HG03060 (cell line): ENCODE measurements around the gene NPAS1.
"Not testable (repeated sequence)": the region's sequence is repeated elsewhere in the genome, so short reads cannot be mapped to it uniquely, and the experiment has no call there.

ENCODE experiments used
- ATAC-seq: cut with Tn5 transposase; IDR thresholded peaks from one replicate; pipeline ENCODE4 v1.9.1; 2021; ENCODE audit warnings: low read depth, moderate number of reproducible peaks; ENCODE audit not compliant: unreplicated experiment

NPAS1 gene

DNA sequence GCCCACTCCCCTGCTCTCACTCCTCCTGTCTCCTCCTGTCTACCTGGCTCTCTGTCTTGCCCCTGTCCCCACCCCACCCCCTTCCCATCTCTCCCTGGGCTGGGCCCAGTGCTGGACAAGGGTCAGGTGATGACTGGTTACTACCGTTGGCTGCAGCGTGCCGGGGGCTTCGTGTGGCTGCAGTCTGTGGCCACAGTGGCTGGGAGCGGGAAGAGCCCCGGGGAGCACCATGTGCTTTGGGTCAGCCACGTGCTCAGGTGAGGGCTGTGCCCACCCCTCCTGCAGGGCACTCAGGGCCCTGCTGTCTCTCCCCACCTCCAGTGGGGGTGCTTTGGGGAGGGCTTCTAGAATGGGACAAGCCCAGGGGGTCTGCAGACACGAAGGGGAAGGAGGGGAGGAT is 21.2 kb downstream of the NPAS1 start:
- no peak for ATAC-seq

DNA sequence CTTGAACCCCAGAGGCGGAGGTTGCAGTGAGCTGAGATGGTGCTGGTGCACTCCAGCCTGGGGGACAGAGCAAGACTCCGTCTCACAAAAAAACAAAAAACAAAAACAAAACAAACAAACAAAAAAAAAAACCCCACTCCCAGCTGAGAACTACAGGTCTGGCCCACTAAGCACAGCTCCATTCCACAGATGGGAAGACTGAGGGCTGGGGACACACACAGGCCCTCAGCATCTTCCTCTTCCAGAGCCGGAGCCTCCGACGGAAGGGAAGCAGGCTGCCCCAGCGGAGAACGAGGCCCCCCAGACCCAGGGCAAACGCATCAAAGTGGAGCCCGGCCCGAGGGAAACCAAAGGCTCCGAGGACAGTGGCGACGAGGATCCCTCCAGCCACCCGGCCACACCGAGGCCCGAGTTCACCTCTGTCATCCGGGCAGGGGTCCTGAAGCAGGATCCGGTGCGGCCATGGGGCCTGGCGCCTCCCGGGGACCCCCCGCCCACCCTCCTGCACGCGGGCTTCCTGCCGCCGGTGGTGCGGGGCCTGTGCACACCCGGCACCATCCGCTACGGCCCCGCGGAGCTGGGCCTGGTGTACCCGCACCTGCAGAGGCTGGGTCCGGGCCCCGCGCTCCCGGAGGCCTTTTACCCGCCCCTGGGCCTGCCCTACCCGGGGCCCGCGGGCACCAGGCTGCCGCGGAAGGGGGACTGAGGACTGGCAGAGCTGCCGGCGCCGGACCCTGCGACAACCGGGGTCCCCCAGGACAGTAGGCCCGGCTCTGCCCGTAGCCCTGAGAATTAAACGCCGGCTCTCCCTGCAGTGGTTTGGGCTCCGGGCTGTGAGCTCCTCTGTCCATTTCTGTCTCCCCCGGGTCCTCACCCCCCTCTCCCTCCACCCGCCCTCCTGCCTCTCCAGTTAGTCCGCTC is 25.6 kb downstream of the NPAS1 start:
- no peak for ATAC-seq

- ATAC-seq = no peak
Measured at GRCh38 chr19:47045867-47046470, 26.3 kb downstream of the NPAS1 start.

- no peak for ATAC-seq
Measured at GRCh38 chr19:47047272-47047762, 27.7 kb downstream of the NPAS1 start.

DNA sequence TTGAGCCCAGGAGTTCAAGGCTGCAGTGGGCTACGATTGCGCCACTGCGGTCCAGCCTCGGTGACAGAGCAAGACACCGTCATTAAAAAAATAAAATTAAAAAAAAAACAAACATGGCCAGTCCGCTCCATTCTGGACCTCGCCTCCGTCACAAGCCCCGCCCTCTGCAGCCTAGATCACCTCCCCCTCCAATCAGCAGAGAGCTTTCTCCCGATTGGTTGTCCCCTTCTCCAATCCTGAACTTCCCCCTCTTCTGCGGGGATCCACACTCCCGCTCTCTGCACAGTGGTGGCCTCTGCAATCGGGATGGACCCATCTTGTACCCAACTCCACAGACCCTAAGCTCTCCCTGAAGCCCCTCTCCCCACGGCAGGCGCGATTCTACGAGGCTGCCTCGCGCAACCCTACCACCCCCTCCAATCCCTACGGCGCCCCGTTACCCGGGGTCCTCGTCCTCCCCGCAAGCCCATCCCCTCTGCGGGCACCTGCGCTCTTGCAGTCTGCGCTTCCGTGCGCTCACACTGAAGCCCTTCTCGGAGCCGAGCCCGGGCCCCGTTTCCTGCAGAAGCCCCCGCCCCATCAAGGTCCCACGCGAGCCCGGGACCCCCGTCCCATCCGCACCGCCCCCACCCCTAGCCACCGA is 28.2 kb downstream of the NPAS1 start:
- no peak for ATAC-seq

DNA sequence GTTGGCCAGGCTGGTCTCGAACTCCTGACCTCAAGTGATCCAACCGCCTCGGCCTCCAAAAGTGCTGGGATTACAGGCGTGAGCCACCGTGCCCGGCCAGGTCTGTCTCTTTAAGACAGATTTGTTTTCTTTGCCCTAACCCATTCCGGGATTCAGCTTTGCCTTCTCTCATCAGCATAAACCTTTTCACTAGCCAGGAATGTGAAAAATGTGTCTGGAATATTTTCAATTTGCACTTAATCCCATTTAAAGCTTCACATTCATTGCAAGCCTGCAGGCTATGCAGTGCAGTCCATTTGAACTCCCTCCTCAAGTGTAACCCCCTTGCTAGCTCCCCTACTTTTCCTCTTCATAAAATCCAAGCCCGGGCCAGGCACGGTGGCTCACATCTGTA is 29.7 kb downstream of the NPAS1 start:
- no peak for ATAC-seq

- not testable (repeated sequence) for ATAC-seq
Measured at GRCh38 chr19:47050562-47050961, 30.9 kb downstream of the NPAS1 start.

DNA sequence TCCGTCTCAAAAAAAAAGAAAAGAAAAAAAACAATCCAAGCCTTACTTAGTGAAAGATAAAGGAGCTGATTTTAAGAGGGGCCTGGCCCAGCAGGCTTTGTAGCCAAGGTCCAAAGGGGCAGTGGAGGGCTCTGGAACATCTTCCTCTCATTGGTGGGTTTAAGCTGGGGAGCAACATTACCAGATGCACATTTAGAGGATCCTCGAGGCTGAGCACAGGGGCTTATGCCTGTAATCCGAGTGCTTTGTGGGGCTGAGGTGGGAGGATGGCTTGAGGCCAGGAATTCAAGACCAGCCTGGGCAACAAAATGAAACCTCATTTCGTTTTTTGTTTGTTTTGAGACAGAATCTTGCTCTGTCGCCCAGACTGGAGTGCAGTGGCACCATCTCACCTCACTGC is 36.8 kb downstream of the NPAS1 start:
- no peak for ATAC-seq

DNA sequence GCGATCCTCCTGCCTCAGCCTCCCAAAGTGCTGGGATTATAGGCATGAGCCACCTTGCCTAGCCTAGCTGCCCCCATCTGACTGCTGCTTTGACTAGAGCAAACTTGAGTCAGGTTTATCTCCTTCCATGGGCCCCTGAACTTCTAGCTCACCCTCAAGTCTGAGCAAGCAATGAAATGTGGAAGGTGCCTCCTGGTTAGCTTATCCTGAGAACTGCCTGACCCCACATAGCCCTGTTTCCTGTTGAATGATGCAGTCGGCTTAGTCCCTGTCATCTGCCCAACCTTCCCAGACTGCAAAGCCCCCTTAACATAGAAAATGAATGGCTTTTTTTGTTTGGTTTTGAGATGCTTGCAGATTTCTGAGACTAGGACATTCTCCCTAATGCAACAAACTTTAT is 37.7 kb downstream of the NPAS1 start:
- no peak for ATAC-seq

GRCh38 chr19:47058621-47059022 is 39.0 kb downstream of the NPAS1 start:
- ATAC-seq = no peak

DNA sequence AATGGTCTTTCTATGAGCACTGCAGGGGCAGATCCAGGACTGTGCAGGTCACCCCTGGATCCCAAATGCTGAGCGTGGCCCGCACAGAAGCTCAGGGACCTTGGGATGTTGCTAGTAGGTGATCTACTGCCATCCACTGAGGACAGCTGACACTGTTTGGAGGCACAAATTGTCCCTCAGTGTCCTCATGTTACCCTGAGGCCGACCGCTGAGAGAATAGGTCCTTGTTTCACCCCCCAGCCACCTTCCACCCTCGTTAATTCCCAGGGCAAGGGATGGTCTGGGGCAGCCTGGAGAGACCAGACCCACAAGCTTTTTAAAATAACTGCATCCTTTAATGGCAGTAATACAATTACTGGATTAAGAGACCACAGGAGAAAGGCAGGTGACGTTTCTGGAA is 44.2 kb downstream of the NPAS1 start:
- ATAC-seq = no peak

GRCh38 chr19:47065242-47065641 is 45.6 kb downstream of the NPAS1 start:
- no peak for ATAC-seq

- no peak for ATAC-seq
Measured at GRCh38 chr19:47066376-47067214, 47.0 kb downstream of the NPAS1 start.

DNA sequence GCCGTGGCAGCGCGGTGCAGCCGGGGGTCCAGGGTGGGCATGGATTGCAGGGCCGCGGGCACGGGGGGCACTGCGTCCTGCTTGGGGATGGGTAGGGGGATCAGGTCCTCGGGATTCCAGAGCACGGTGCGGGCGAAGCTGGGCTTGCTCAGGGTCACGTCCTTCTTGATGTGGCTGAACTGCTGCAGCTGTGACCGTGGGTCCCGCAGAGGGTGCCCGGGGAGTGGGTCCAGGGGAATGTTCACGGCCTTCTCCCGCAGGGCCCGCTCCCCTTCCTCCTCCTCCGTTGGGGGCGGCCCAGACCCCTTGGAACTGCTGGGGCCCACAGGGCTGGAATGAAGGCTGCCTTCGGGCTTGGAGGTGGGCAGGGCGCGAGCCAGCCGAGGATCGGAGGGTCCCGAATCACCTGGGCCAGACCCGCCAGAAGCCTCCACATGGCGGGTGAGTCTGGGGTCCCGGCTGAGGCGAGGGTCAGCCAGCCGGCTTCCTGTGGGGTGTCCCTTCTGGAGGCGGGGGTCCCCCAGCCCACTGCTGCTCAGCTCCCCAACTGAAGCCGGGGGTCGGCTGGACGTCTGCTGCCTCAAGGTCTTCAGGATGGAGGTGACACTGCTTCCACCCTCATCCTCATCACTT is 47.7 kb downstream of the NPAS1 start:
- no peak for ATAC-seq

- ATAC-seq = no peak
Measured at GRCh38 chr19:47068246-47068645, 48.6 kb downstream of the NPAS1 start.

GRCh38 chr19:47068876-47069406 is 49.3 kb downstream of the NPAS1 start:
- no peak for ATAC-seq

DNA sequence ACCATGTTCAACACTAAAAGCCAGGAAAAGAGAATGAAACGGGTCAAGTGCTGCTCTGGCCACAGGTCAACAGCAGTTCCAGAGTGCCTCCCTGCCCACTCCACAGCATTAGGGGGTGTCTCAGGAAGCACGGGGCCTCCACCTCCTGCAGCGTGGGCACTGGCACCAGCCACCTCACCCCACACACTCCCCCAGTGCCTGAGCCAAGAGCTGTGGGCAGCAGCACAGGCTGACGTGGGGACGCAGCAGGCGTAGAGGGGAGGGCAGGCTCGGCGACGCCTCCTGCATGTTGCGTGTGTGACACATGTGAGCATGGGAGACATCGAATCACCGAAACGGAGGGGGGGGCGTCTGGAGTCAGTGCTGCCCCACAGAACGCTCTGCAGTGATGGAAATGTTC is 50.2 kb downstream of the NPAS1 start:
- ATAC-seq = no peak

DNA sequence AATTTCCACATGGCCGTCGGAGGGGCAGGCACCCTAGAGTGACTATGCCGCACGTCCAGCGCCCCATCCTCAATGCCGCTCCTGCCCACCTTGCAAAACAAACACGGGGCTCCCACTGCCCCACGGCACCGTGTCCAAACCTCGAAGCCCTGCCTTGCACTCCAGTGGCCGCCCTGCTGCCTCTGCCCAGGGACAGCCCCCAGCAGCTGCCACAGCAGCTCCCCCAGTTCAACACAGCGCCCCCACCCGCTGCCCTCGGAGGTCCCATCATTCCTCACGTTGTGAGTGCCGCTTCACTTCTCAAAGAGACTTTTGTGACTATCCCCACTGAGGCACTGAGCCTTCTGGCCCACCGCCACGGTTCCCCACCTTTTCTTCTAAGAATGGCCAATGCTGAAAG is 51.1 kb downstream of the NPAS1 start:
- ATAC-seq = no peak

- ATAC-seq = no peak
Measured at GRCh38 chr19:47071731-47072130, 52.1 kb downstream of the NPAS1 start.

GRCh38 chr19:47072323-47072722 is 52.7 kb downstream of the NPAS1 start:
- no peak for ATAC-seq
